Epithelial cell of proximal tubule (primary cell): ENCODE results near the gene DHRSX. TPM values are rescaled to one million over a fixed set of nuclear protein-coding genes. Genes with fewer than 3 reads are reported as not detected.
"Not testable (repeated sequence)": the region's sequence is repeated elsewhere in the genome, so short reads cannot be mapped to it uniquely, and the experiment has no call there.

ENCODE experiments used
- DNase-seq: peaks from one replicate; pipeline ENCODE4 v3.0.0-alpha.2; 2011; ENCODE audit warnings: low read depth
- H3K4me3 ChIP-seq: 2 replicates; pipeline ENCODE4 v1.5.1; 2011; ENCODE audit warnings: low read depth, mild to moderate bottlenecking, low read length
- total RNA-seq: library from RNA; depleted of rRNA; stranded (reverse); fragments of >200 nt; gene quantifications from 2 replicates; pipeline ENCODE4 v1.2.3, GENCODE V29; 2015
- TF ChIP-seq, protein P1 (sequence below): conservative IDR thresholded peaks from 2 replicates; pipeline ENCODE4 v1.5.1; 2012; ENCODE audit warnings: low read depth, mild to moderate bottlenecking, low read length

Gene DHRSX
- total RNA-seq, 1 donor from 2014 or later, result 22.8 TPM

DNA sequence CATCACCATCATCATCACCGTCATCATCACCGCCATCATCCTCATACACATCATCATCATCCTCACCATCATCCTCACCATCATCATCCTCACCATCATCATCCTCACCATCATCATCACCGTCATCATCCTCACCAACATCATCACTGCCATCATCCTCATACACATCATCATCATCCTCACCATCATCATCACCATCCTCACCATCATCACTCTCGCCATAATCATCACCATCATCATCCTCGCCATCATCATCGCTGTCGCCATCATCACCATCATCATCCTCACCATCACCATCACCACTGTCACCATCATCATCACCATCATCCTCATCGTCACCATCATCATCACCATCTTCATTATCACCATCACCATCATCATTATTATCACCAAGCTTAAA, 19.8 kb upstream of the DHRSX start:
- TF ChIP-seq, protein P1, sequence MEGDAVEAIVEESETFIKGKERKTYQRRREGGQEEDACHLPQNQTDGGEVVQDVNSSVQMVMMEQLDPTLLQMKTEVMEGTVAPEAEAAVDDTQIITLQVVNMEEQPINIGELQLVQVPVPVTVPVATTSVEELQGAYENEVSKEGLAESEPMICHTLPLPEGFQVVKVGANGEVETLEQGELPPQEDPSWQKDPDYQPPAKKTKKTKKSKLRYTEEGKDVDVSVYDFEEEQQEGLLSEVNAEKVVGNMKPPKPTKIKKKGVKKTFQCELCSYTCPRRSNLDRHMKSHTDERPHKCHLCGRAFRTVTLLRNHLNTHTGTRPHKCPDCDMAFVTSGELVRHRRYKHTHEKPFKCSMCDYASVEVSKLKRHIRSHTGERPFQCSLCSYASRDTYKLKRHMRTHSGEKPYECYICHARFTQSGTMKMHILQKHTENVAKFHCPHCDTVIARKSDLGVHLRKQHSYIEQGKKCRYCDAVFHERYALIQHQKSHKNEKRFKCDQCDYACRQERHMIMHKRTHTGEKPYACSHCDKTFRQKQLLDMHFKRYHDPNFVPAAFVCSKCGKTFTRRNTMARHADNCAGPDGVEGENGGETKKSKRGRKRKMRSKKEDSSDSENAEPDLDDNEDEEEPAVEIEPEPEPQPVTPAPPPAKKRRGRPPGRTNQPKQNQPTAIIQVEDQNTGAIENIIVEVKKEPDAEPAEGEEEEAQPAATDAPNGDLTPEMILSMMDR, result no peak
- H3K4me3 ChIP-seq, result no peak overlapping the region
- no peak for DNase-seq

DNA sequence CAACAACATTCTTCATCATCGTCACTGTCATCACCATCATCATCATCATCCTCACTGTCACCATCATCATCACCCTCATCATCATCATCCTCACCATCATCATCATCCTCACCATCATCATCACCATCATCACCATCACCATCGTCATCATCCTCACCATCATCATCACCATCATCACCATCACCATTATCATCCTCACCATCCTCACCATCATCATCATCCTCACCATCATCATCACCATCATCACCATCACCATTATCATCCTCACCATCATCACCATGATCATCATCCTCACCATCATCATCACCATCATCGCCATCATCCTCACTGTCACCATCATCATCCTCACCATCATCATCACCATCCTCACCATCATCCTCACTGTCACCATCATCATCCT, 18.9 kb upstream of the DHRSX start:
- DNase-seq, result not testable (repeated sequence)

DNA sequence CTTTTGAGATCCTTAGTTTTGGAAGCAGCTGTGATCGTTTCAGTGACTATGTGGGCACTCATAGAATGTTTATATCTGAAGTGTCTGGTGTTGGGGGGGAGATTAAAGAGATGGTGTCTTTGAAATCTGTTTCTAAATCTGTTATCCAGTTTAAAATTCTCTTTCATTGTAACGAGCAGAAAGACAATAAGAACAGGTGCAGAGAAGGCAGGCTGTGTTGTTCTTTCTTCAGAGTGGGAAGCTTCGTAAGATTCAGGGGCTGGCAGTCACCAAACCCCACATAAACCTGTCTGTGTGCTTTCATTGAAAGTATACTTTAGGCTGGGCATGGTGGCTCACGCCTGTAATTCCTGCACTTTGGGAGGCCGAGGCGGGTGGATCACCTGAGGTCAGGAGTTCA, 16.3 kb upstream of the DHRSX start:
- TF ChIP-seq, protein P1, result no peak

More for the DNA sequence above, 18.9 kb upstream of the DHRSX start:
- not testable (repeated sequence) for H3K4me3 ChIP-seq

DNA sequence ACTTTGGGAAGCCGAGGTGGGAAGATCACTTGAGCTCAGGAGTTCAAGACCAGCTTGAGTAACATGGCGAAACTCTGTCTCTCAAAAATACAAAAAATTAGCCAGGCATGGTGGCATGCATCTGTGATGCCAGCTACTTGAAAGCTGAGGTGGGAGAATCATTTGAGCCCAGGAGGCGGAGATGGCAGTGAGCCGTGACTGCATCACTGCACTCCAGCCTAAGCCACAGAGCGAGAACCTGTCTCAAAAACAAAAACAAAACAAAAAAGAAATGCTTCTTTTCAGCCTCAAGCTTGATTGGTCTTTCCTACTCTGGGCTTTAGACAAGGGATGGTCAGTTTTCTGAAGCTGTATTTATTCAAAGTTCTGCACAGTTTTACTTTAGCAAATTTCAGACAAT, 15.8 kb upstream of the DHRSX start:
- DNase-seq, result no peak
- TF ChIP-seq, protein P1, result no peak
- no peak overlapping the region for H3K4me3 ChIP-seq

More for the DNA sequence above, 16.3 kb upstream of the DHRSX start:
- no peak overlapping the region for H3K4me3 ChIP-seq
- no peak for DNase-seq

DNA sequence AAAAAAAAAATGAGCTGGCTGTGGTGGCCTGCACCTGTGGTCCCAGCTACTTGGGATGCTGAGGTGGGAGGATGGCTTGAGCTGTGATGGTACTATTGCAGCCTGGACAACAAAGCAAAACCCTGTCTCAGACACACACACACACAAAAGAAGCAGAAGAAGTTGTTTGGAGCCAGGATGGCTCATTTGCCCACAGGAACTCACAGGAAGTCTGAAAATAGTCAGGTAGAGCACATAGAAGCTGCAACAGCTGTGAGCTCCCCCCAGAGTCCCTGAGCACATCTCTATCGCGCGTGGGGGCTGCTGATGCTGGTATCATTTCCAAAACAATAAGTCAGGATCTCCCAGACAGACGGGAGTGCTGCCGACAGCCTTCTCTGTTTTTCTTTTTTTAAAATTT, 13.4 kb upstream of the DHRSX start:
- no peak overlapping the region for H3K4me3 ChIP-seq
- DNase-seq, result no peak
- TF ChIP-seq, protein P1, result no peak

DNA sequence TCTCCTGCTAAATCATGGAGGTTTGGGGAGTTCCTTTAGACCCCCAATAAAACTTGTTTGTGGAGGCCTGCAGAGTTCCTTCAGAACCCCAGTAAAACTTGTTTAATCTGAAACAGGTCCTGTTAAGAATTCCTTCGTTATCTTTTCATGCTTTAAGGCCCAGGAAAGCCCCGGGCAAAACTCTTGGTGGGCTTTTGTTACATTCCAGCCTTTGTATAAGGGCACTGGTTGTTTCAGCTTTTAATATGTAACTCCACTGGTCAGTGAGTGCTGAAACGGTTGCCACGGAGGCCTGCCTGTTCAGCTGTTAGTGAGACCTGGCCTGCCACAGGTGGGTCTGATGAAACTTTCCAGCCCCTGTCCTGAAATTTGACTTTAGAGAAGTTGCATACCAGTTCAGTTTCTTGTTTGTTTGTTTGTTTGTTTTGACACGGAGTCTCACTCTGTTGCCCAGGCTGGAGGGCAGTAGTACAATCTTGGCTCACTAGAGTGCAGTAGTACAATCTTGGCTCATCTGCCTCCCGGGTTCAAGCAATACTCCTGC, 12.4 kb upstream of the DHRSX start:
- no peak overlapping the region for H3K4me3 ChIP-seq
- TF ChIP-seq, protein P1, result peak; percentile 11
- no peak for DNase-seq

DNA sequence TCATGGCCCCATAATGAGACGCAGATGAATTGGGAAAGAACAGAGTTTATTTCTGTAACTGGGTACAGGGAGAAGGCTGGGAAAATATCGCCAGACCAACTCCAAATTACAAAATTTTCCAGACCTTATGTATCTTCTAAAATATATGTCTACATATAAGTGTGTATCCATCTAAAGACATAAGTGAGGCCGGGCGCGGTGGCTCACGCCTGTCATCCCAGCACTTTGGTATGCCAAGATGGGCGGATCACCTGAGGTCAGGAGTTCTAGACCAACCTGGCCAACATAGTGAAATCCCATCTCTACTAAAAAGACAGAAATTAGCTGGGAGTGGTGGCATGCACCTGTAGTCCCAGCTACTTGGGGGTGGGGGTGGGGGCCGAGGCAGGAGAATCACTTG, 11.7 kb upstream of the DHRSX start:
- no peak overlapping the region for H3K4me3 ChIP-seq
- TF ChIP-seq, protein P1, result no peak
- no peak for DNase-seq

DNA sequence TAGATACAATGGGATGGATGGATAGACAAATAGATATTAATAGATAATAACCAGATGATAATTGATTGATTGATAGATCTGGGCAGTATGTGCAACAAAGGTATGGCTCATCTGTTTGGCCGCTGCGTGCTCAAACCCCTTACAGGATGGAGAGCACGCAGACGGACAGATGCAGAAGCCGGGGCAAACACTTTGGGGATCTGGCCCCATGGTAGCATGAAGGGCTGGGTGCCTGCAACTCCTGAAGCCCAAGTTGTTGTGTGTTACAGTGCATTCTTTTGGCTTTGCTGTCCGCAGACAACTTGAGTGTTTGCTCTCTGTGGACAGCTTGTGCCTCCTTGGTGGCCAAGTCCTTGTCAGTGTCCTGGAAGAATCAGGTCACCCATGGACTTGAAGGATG, 10.6 kb upstream of the DHRSX start:
- H3K4me3 ChIP-seq, result no peak overlapping the region
- no peak for DNase-seq
- TF ChIP-seq, protein P1, result no peak
